NCI-H146 treated with DMSO at 0.1 percent for 48 hours (cell line): Measurements from ENCODE around the gene SLC6A18.

ENCODE experiments used
- DNase-seq: peaks from one replicate; lab custom pipeline; 2025; ENCODE audit not compliant: unreplicated experiment; lab: John Stamatoyannopoulos, UW

SLC6A18 gene

GRCh38 chr5:1225081-1225480 lies at the start of gene SLC6A18:
Gene SLC6A18 (plus strand): TSS chr5:1225381. CDS start chr5:1225478, 97 bp downstream.
- DNase-seq = no peak

- DNase-seq = no peak
These were observed 49.2 kb upstream of the SLC6A18 start for GRCh38 chr5:1175801-1176472.

GRCh38 chr5:1176473-1177391 lies 48.4 kb upstream of the SLC6A18 start:
- DNase-seq = no peak

- DNase-seq = no peak
These were observed 47.2 kb upstream of the SLC6A18 start for GRCh38 chr5:1177826-1178528.

- no peak for DNase-seq
These were observed 46.4 kb upstream of the SLC6A18 start for GRCh38 chr5:1178529-1179382.

GRCh38 chr5:1179383-1179715 lies 45.8 kb upstream of the SLC6A18 start:
- no peak for DNase-seq

- DNase-seq = no peak
These were observed 45.1 kb upstream of the SLC6A18 start for GRCh38 chr5:1180096-1180495.

GRCh38 chr5:1180841-1181271 lies 44.3 kb upstream of the SLC6A18 start:
- DNase-seq = no peak

GRCh38 chr5:1181451-1182359 lies 43.5 kb upstream of the SLC6A18 start:
- no peak for DNase-seq

- no peak for DNase-seq
These were observed 42.9 kb upstream of the SLC6A18 start for GRCh38 chr5:1182360-1182632.

GRCh38 chr5:1182633-1183423 lies 42.4 kb upstream of the SLC6A18 start:
- no peak for DNase-seq

- no peak for DNase-seq
These were observed 41.6 kb upstream of the SLC6A18 start for GRCh38 chr5:1183424-1184162.

GRCh38 chr5:1184163-1184470 lies 41.1 kb upstream of the SLC6A18 start:
- no peak for DNase-seq

- DNase-seq = no peak
These were observed 40.7 kb upstream of the SLC6A18 start for GRCh38 chr5:1184481-1184880.

- DNase-seq = no peak
These were observed 40.0 kb upstream of the SLC6A18 start for GRCh38 chr5:1185038-1185627.

GRCh38 chr5:1185629-1186350 lies 39.4 kb upstream of the SLC6A18 start:
- no peak for DNase-seq

GRCh38 chr5:1186351-1187233 lies 38.6 kb upstream of the SLC6A18 start:
- DNase-seq = no peak
